ENCODE data around the gene GPR15LG. TPM values are rescaled to one million over a fixed set of nuclear protein-coding genes. Genes with fewer than 3 reads are reported as not detected.
"Not testable (repeated sequence)": the region's sequence is repeated elsewhere in the genome, so short reads cannot be mapped to it uniquely, and the experiment has no call there.

Gene GPR15LG
- not detected in 2 replicates for total RNA-seq (2012; rRNA removed)

DNA sequence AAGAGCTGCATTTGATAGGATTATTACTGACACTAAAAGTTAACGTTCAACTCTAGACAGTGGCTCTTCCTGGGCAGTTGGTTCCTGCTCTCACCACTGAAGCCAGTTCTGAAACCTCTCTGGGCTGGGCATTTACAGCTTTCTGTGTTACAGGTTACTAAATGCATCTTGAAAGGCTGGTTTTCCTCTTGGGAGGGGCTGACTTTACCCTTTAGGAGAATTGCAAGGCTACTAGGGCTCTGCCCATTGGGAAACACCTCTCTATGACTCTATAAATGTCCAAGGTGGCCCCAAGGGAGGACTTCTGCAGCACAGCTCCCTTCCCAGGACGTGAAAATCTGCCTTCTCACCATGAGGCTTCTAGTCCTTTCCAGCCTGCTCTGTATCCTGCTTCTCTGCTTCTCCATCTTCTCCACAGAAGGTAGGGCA, at the start of gene GPR15LG:
GPR15LG (plus strand) TSS at position 301 of the 429 bp plus-strand sequence; CDS start at position 352, 51 bp downstream.
- Histone ChIP-seq H3K36me3 (ENCODE audit: insufficient read depth, low read length) (no peaks in the 10 kb centered on the region), H3K4me1 (ENCODE audit: control insufficient read depth, insufficient read depth, low read length) (no peaks in the 10 kb centered on the region), H3K9me3 (replicated peaks; ENCODE audit: low read length) (no peaks in the 10 kb centered on the region), H3K27me3 (ENCODE audit: control insufficient read depth, insufficient read depth, low read length) (no peaks in the 10 kb centered on the region), H3K9ac (ENCODE audit: low read depth, low read length) (no peak within 1 kb of the TSS), H3K4me2 (ENCODE audit: low read length) (no peak within 1 kb of the TSS), H3K4me3 (ENCODE audit: low read length) (no peak within 1 kb of the TSS)

GRCh38 chr10:84125910-84126784, 47.5 kb upstream of the GPR15LG start:
- not testable (repeated sequence) for H3K9me3 ChIP-seq (replicated peaks; ENCODE audit: low read length); H3K36me3 ChIP-seq (ENCODE audit: insufficient read depth, low read length)

DNA sequence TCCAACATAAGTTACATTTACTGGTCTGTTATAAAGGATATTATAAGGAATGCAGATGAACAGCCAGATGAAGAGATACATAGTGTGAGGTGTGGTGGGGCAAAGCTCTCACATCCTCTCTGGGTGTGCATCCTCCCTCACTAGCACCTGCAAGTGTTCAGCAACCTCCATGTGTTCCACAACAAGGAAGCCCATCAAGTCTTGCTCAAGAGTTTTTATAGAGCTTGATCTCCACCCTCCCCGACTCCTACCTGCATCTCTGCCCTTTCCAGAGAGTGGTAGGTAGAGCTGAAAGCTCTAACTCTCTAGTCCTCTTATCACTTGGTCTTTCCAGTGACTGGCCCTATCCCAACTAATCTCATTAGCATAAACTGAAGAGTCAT, 46.8 kb upstream of the GPR15LG start:
- Histone ChIP-seq H3K27me3 (ENCODE audit: control insufficient read depth, insufficient read depth, low read length) (peaks cover 5% of the 10 kb centered on the region), H3K4me2 (ENCODE audit: low read length) (no peak overlapping the region), H3K4me1 (ENCODE audit: control insufficient read depth, insufficient read depth, low read length) (no peaks in the 10 kb centered on the region), H3K9me3 (replicated peaks; ENCODE audit: low read length) (no peaks in the 10 kb centered on the region), H3K4me3 (ENCODE audit: low read length) (no peak overlapping the region), H3K9ac (ENCODE audit: low read depth, low read length) (no peak overlapping the region), H3K36me3 (ENCODE audit: insufficient read depth, low read length) (no peaks in the 10 kb centered on the region)

More at GRCh38 chr10:84125910-84126784, 47.5 kb upstream of the GPR15LG start:
- not testable (repeated sequence) for H3K27me3 ChIP-seq (ENCODE audit: control insufficient read depth, insufficient read depth, low read length); H3K4me1 ChIP-seq (ENCODE audit: control insufficient read depth, insufficient read depth, low read length); H3K9ac ChIP-seq (ENCODE audit: low read depth, low read length); H3K4me3 ChIP-seq (ENCODE audit: low read length); H3K4me2 ChIP-seq (ENCODE audit: low read length)

GRCh38 chr10:84135836-84136235, 37.8 kb upstream of the GPR15LG start:
- Histone ChIP-seq H3K27me3 (ENCODE audit: control insufficient read depth, insufficient read depth, low read length) (peaks cover 4% of the 10 kb centered on the region), H3K4me3 (ENCODE audit: low read length) (no peak overlapping the region), H3K9ac (ENCODE audit: low read depth, low read length) (no peak overlapping the region), H3K4me2 (ENCODE audit: low read length) (no peak overlapping the region), H3K4me1 (ENCODE audit: control insufficient read depth, insufficient read depth, low read length) (peaks cover 11% of the 10 kb centered on the region), H3K9me3 (replicated peaks; ENCODE audit: low read length) (no peaks in the 10 kb centered on the region), H3K36me3 (ENCODE audit: insufficient read depth, low read length) (no peaks in the 10 kb centered on the region)

- Histone ChIP-seq H3K27me3 (ENCODE audit: control insufficient read depth, insufficient read depth, low read length) (peaks cover 4% of the 10 kb centered on the region), H3K4me1 (ENCODE audit: control insufficient read depth, insufficient read depth, low read length) (peaks cover 11% of the 10 kb centered on the region), H3K4me2 (ENCODE audit: low read length) (no peak overlapping the region), H3K36me3 (ENCODE audit: insufficient read depth, low read length) (peaks cover 4% of the 10 kb centered on the region), H3K4me3 (ENCODE audit: low read length) (no peak overlapping the region), H3K9me3 (replicated peaks; ENCODE audit: low read length) (no peaks in the 10 kb centered on the region), H3K9ac (ENCODE audit: low read depth, low read length) (no peak overlapping the region)
Observed at GRCh38 chr10:84137811-84138210, 35.8 kb upstream of the GPR15LG start.

GRCh38 chr10:84138478-84139125, 35.0 kb upstream of the GPR15LG start:
- Histone ChIP-seq H3K9ac (ENCODE audit: low read depth, low read length) (peak overlapping the region; percentile 97), H3K27me3 (ENCODE audit: control insufficient read depth, insufficient read depth, low read length) (peaks cover 4% of the 10 kb centered on the region), H3K9me3 (replicated peaks; ENCODE audit: low read length) (no peaks in the 10 kb centered on the region), H3K36me3 (ENCODE audit: insufficient read depth, low read length) (peaks cover 12% of the 10 kb centered on the region), H3K4me2 (ENCODE audit: low read length) (peak overlapping the region; percentile 89), H3K4me1 (ENCODE audit: control insufficient read depth, insufficient read depth, low read length) (peaks cover 11% of the 10 kb centered on the region), H3K4me3 (ENCODE audit: low read length) (peak overlapping the region; percentile 72)

DNA sequence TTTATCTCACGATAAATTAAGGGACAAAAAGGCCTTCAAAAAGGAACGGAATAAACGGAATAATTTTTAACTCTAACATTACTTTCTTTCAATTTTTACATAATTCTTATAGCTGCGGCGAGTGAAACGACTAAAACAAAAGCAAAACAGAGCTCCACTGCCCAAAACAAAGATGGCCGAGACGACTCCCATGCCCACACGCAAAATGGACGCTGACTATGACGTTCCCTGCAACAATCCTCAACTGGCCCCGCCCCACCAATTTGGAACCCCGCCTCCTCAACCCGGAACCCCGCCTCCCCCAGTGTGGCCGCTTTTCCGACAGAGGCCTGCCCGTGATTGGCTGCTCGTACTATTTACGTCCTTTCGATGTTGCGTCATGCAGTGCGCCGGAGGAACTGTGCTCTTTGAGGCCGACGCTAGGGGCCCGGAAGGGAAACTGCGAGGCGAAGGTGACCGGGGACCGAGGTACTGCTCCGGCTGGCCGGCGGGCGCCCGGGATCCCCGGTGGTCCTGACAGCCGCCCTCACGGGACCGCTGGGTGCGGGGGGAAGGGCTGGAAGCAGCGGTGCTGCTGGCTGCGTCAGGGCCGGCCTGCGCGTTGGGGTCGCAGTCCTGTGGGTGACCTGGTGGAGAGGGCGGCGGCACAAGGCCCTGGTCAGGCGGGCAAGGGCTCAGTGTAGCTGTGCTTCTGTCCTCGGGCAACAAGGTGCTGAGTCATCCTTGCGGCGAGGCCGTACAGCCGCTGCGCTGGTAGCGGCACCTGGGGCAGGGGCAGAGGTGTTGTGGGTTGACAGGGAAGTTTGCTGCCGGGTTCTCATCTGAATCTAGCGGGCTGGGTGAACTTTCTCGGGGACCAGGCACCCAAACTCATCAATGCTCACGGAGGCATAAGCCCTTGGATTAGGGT, 34.2 kb upstream of the GPR15LG start, which contains the start of gene GHITM:
GHITM (plus strand) TSS at position 384 of the 910 bp plus-strand sequence. CDS start 1,992 bp downstream, outside the sequence.
- H3K9ac ChIP-seq (ENCODE audit: low read depth, low read length) = peak within 1 kb of the TSS; percentile 97

DNA sequence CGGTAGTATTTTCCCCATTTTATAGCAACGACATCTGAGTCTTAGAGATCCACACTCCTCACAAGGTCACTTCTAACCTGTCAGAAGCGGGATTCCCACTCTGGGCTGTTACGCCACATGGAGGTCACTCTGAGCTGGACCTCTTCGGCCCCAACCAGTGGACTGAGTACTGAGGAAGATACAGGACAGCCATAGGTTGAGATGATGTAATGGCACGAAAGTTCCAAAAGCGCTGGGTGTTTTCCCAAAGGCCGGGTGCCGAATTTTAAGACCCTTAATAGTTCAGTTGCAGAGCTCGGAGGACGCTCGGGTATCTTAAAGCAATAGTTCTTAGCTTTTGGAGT, 33.6 kb upstream of the GPR15LG start:
- Histone ChIP-seq H3K9me3 (replicated peaks; ENCODE audit: low read length) (no peaks in the 10 kb centered on the region), H3K9ac (ENCODE audit: low read depth, low read length) (peak overlapping the region; percentile 97), H3K4me1 (ENCODE audit: control insufficient read depth, insufficient read depth, low read length) (peaks cover 11% of the 10 kb centered on the region), H3K36me3 (ENCODE audit: insufficient read depth, low read length) (peaks cover 24% of the 10 kb centered on the region), H3K4me3 (ENCODE audit: low read length) (peak overlapping the region; percentile 93), H3K27me3 (ENCODE audit: control insufficient read depth, insufficient read depth, low read length) (no peaks in the 10 kb centered on the region), H3K4me2 (ENCODE audit: low read length) (peak overlapping the region; percentile 96)

More for the DNA sequence above, 34.2 kb upstream of the GPR15LG start, which contains the start of gene GHITM:
- Histone ChIP-seq H3K4me2 (ENCODE audit: low read length) (peak within 1 kb of the TSS; percentile 96), H3K36me3 (ENCODE audit: insufficient read depth, low read length) (peaks cover 18% of the 10 kb centered on the region), H3K9me3 (replicated peaks; ENCODE audit: low read length) (no peaks in the 10 kb centered on the region), H3K4me1 (ENCODE audit: control insufficient read depth, insufficient read depth, low read length) (peaks cover 11% of the 10 kb centered on the region), H3K27me3 (ENCODE audit: control insufficient read depth, insufficient read depth, low read length) (peaks cover 2% of the 10 kb centered on the region), H3K4me3 (ENCODE audit: low read length) (peak within 1 kb of the TSS; percentile 93)

GRCh38 chr10:84147347-84147746, 26.3 kb upstream of the GPR15LG start:
- Histone ChIP-seq H3K27me3 (ENCODE audit: control insufficient read depth, insufficient read depth, low read length) (no peaks in the 10 kb centered on the region), H3K4me2 (ENCODE audit: low read length) (no peak overlapping the region), H3K9me3 (replicated peaks; ENCODE audit: low read length) (no peaks in the 10 kb centered on the region), H3K9ac (ENCODE audit: low read depth, low read length) (no peak overlapping the region), H3K36me3 (ENCODE audit: insufficient read depth, low read length) (peaks cover 79% of the 10 kb centered on the region), H3K4me1 (ENCODE audit: control insufficient read depth, insufficient read depth, low read length) (no peaks in the 10 kb centered on the region), H3K4me3 (ENCODE audit: low read length) (no peak overlapping the region)

GRCh38 chr10:84148006-84148597, 25.5 kb upstream of the GPR15LG start:
- H3K9ac ChIP-seq (ENCODE audit: low read depth, low read length); H3K4me3 ChIP-seq (ENCODE audit: low read length); H3K4me2 ChIP-seq (ENCODE audit: low read length); H3K9me3 ChIP-seq (replicated peaks; ENCODE audit: low read length); H3K27me3 ChIP-seq (ENCODE audit: control insufficient read depth, insufficient read depth, low read length); H3K4me1 ChIP-seq (ENCODE audit: control insufficient read depth, insufficient read depth, low read length): not testable (repeated sequence)
- peaks cover 79% of the 10 kb centered on the region for H3K36me3 ChIP-seq (ENCODE audit: insufficient read depth, low read length)

Measured in skeletal muscle satellite cell (primary cell).